PC-3 (cell line): ENCODE results near the gene DBH. TPM values are rescaled to one million over a fixed set of nuclear protein-coding genes. Genes with fewer than 3 reads are reported as not detected.

ENCODE experiments used
- ATAC-seq: fragments of 200-7000 bp; cut with Tn5 transposase; 2 replicates; pipeline ENCODE4 v1.9.1; 2020; ENCODE audit warnings: mild to moderate bottlenecking, moderate library complexity
- BruUV-seq: library from RNA; stranded (reverse); fragments of 400-500 nt; replicated peaks from 2 replicates; lab custom pipeline; 2021; lab: Mats Ljungman, UMichigan
- CTCF ChIA-PET: fragments of 300-600 bp; sonication (Branson Sonifier 250); formaldehyde crosslinking; loops from one replicate; lab custom pipeline; 2022; ENCODE audit warnings: antibody characterized with exemption; lab: Charles Lee
- POLR2A ChIA-PET: fragments of 300-600 bp; sonication (Branson Sonifier 250); formaldehyde crosslinking; loops from one replicate; lab custom pipeline; 2022; ENCODE audit warnings: antibody characterized with exemption; ENCODE audit not compliant: unreplicated experiment; lab: Charles Lee
- DNase-seq: peaks from one replicate; pipeline ENCODE4 v3.0.0-alpha.2; 2015
- H2AFZ ChIP-seq: fragments of 300-600 bp; sonication (generic); 2 replicates; pipeline ENCODE4 v1.6.0; 2016; ENCODE audit warnings: antibody characterized with exemption, low read length
- H3F3A ChIP-seq: fragments of 300-600 bp; sonication (generic); one replicate; pipeline ENCODE4 v1.6.0; 2017; ENCODE audit warnings: antibody characterized with exemption, low read length, control low read depth, mild to moderate bottlenecking; ENCODE audit not compliant: unreplicated experiment
- H3K27ac ChIP-seq: fragments of 300-600 bp; sonication (generic); 2 replicates; pipeline ENCODE4 v1.5.1; 2016; ENCODE audit warnings: mild to moderate bottlenecking, low read length
- H3K27me3 ChIP-seq: fragments of 300-600 bp; sonication (generic); 2 replicates; pipeline ENCODE4 v1.6.1; 2016; ENCODE audit warnings: low read length, mixed read lengths
- H3K36me3 ChIP-seq: fragments of 300-600 bp; sonication (generic); 2 replicates; pipeline ENCODE4 v1.6.1; 2016; ENCODE audit warnings: low read depth, mixed run types, low read length, mixed read lengths
- H3K4me1 ChIP-seq: fragments of 300-600 bp; sonication (generic); 2 replicates; pipeline ENCODE4 v1.5.1; 2016; ENCODE audit warnings: low read length; ENCODE audit not compliant: insufficient read depth
- H3K4me2 ChIP-seq: fragments of 300-600 bp; sonication (generic); 2 replicates; pipeline ENCODE4 v1.6.0; 2016; ENCODE audit warnings: low read length
- H3K4me3 ChIP-seq: fragments of 300-600 bp; sonication (generic); 2 replicates; pipeline ENCODE4 v1.5.1; 2016; ENCODE audit warnings: mild to moderate bottlenecking, low read length, mixed read lengths
- H3K79me2 ChIP-seq: fragments of 300-600 bp; sonication (generic); 2 replicates; pipeline ENCODE4 v1.6.1; 2017; ENCODE audit warnings: low read length, mixed read lengths
- H3K9ac ChIP-seq: fragments of 300-600 bp; sonication (generic); 2 replicates; pipeline ENCODE4 v1.6.0; 2016; ENCODE audit warnings: mild to moderate bottlenecking, low read length
- H3K9me2 ChIP-seq: fragments of 300-600 bp; sonication (generic); replicated peaks from 2 replicates; pipeline ENCODE4 v1.6.1; 2016; ENCODE audit warnings: mixed run types, low read length, mixed read lengths
- H3K9me3 ChIP-seq: fragments of 300-600 bp; sonication (generic); 2 replicates; pipeline ENCODE4 v1.6.1; 2016; ENCODE audit warnings: low read length, mixed read lengths
- H4K20me1 ChIP-seq: fragments of 300-600 bp; sonication (generic); 2 replicates; pipeline ENCODE4 v1.6.1; 2016; ENCODE audit warnings: low read length, mixed read lengths
- CTCF ChIP-seq: fragments of 300-600 bp; sonication (generic); conservative IDR thresholded peaks from 2 replicates; pipeline ENCODE4 v1.5.1; 2017; ENCODE audit warnings: antibody characterized with exemption, low read depth, mild to moderate bottlenecking, low read length
- EZH2 ChIP-seq: fragments of 300-600 bp; sonication (generic); IDR thresholded peaks from one replicate; pipeline ENCODE4 v1.6.1; 2017; ENCODE audit warnings: antibody characterized with exemption, mild to moderate bottlenecking, low read length; ENCODE audit not compliant: unreplicated experiment
- EZH2phosphoT487 ChIP-seq: fragments of 300-600 bp; sonication (generic); IDR thresholded peaks from 2 replicates; pipeline ENCODE4 v1.6.1; 2018; ENCODE audit warnings: mild to moderate bottlenecking, antibody characterized with exemption, low read length, borderline replicate concordance
- intact Hi-C: fragments of 100-400 bp; cut with micrococcal nuclease; formaldehyde crosslinking; loops from 2 replicates; pipeline ENCODE4 v1.9.0; 2023
- total RNA-seq: library from RNA; depleted of rRNA; stranded (reverse); fragments of >200 nt; gene quantifications from 2 replicates; pipeline ENCODE4 v1.2.3, GENCODE V29; 2014

The DBH gene
- total RNA-seq, 1 experiment from 2014 or later, result not detected

GRCh38 chr9:133653638-133654037, 17.5 kb downstream of the DBH start:
- no peaks in the 10 kb centered on the region for H3K36me3 ChIP-seq
- H3K9me2 ChIP-seq, result no peaks in the 10 kb centered on the region
- BruUV-seq, result no TSS peak
- H3K79me2 ChIP-seq, result no peaks in the 10 kb centered on the region
- ChIA-PET POLR2A (no interaction called here), CTCF (no interaction called here)
- no peaks in the 10 kb centered on the region for H3K4me1 ChIP-seq
- H3K9me3 ChIP-seq, result no peaks in the 10 kb centered on the region
- intact Hi-C loops, result no loop called here
- H3K4me2 ChIP-seq, result no peak overlapping the region
- DNase-seq (no peak), ATAC-seq (no peak)
- peaks cover 44% of the 10 kb centered on the region for H3K27me3 ChIP-seq
- no peaks in the 10 kb centered on the region for H4K20me1 ChIP-seq
- H3F3A ChIP-seq, result no peaks in the 10 kb centered on the region
- H3K4me3 ChIP-seq, result no peak overlapping the region
- H3K9ac ChIP-seq, result no peak overlapping the region
- no peak overlapping the region for H2AFZ ChIP-seq
- no peak for TF ChIP-seq CTCF
- TF ChIP-seq EZH2, result no peak
- no peak for TF ChIP-seq EZH2phosphoT487
- H3K27ac ChIP-seq, result no peak overlapping the region

- ChIA-PET POLR2A (no interaction called here), CTCF (no interaction called here)
- TF ChIP-seq EZH2, result no peak
- Histone ChIP-seq H2AFZ (no peak overlapping the region), H3K79me2 (no peaks in the 10 kb centered on the region), H3K9me3 (no peaks in the 10 kb centered on the region), H3K9ac (no peak overlapping the region), H3K4me2 (no peak overlapping the region), H3K27ac (no peak overlapping the region), H3K9me2 (no peaks in the 10 kb centered on the region), H3K4me1 (peaks cover 6% of the 10 kb centered on the region), H3K36me3 (no peaks in the 10 kb centered on the region), H3K27me3 (peaks cover 38% of the 10 kb centered on the region), H3F3A (no peaks in the 10 kb centered on the region), H3K4me3 (no peak overlapping the region), H4K20me1 (no peaks in the 10 kb centered on the region)
- intact Hi-C loops, result no loop called here
- ATAC-seq, result no peak
- no peak for DNase-seq
- no TSS peak for BruUV-seq
Measured at GRCh38 chr9:133654736-133655657, 18.8 kb downstream of the DBH start.

GRCh38 chr9:133655701-133656100, 19.5 kb downstream of the DBH start:
- peaks cover 6% of the 10 kb centered on the region for H3K4me1 ChIP-seq
- intact Hi-C loops, result no loop called here
- H3K9ac ChIP-seq, result no peak overlapping the region
- H3K9me3 ChIP-seq, result no peaks in the 10 kb centered on the region
- TF ChIP-seq EZH2phosphoT487 (no peak), CTCF (no peak)
- no TSS peak for BruUV-seq
- DNase-seq (no peak), ATAC-seq (no peak)
- ChIA-PET POLR2A (no interaction called here), CTCF (interaction anchor here (0.5 kb wide), 1 partner anchor 370 kb away, joined by 3 read pairs; the partner anchor contains the start of gene BRD3OS)
- no peaks in the 10 kb centered on the region for H4K20me1 ChIP-seq
- H2AFZ ChIP-seq, result no peak overlapping the region
- H3K9me2 ChIP-seq, result no peaks in the 10 kb centered on the region
- H3F3A ChIP-seq, result no peaks in the 10 kb centered on the region
- H3K4me3 ChIP-seq, result no peak overlapping the region
- no peak overlapping the region for H3K27ac ChIP-seq
- peaks cover 37% of the 10 kb centered on the region for H3K27me3 ChIP-seq
- no peaks in the 10 kb centered on the region for H3K79me2 ChIP-seq
- no peak overlapping the region for H3K4me2 ChIP-seq
- H3K36me3 ChIP-seq, result no peaks in the 10 kb centered on the region
